Astrocyte of the cerebellum (primary cell): Measurements from ENCODE around the gene PRKAA1.
"Not testable (repeated sequence)": the region's sequence is repeated elsewhere in the genome, so short reads cannot be mapped to it uniquely, and the experiment has no call there.

ENCODE experiments used
- DNase-seq: peaks from one replicate; pipeline ENCODE4 v3.0.0-alpha.2; 2011; ENCODE audit warnings: low read depth
- H3K4me3 ChIP-seq: 2 replicates; pipeline ENCODE4 v1.5.1; 2011; ENCODE audit warnings: mild to moderate bottlenecking, low read depth, low read length, moderate library complexity
- in situ Hi-C: cut with HindIII; loops from 2 replicates; pipeline ENCODE4 v1.10.0; 2017; ENCODE audit warnings: low sequenced_read_pairs
- TF ChIP-seq, protein P1 (sequence below): IDR thresholded peaks from 2 replicates; pipeline ENCODE4 v1.5.1; 2012; ENCODE audit warnings: low read length, low read depth, moderate library complexity, mild to moderate bottlenecking; ENCODE audit errors: missing control alignments

Gene PRKAA1

DNA sequence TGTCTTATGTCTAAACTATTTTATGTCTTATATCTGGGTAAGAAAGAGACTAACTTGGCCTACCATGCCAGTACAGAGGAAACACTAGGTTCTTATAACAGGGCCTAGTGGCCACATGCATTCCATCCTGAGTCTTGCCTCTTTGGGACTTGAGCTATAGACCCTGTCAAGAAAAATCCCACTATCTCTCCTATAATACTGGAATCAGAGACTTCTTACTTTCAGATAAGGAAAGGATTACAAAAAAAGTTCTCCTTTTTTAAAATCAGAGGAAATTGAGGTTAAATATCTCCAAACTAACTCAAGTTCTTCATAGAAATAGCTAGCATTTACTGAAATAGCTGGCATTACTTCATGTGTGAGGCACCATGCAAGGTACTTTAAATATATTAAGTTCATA is 84.2 kb downstream of the PRKAA1 start:
- in situ Hi-C loops: no loop called here

DNA sequence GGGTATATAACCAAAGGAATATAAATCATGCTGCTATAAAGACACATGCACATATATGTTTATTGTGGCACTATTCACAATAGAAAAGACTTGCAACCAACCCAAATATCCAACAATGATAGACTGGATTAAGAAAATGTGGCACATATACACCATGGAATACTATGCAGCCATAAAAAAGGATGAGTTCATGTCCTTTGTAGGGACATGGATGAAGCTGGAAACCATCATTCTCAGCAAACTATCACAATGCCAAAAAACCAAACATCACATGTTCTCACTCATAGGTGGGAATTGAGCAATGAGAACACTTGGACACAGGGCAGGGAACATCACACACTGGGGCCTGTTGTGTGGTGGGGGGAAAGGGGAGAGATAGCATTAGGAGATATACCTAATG is 87.6 kb downstream of the PRKAA1 start:
- in situ Hi-C loops, H3K4me3 ChIP-seq, DNase-seq: not testable (repeated sequence)

More for the DNA sequence above, 84.2 kb downstream of the PRKAA1 start:
- no peak for DNase-seq
- TF ChIP-seq, protein P1, sequence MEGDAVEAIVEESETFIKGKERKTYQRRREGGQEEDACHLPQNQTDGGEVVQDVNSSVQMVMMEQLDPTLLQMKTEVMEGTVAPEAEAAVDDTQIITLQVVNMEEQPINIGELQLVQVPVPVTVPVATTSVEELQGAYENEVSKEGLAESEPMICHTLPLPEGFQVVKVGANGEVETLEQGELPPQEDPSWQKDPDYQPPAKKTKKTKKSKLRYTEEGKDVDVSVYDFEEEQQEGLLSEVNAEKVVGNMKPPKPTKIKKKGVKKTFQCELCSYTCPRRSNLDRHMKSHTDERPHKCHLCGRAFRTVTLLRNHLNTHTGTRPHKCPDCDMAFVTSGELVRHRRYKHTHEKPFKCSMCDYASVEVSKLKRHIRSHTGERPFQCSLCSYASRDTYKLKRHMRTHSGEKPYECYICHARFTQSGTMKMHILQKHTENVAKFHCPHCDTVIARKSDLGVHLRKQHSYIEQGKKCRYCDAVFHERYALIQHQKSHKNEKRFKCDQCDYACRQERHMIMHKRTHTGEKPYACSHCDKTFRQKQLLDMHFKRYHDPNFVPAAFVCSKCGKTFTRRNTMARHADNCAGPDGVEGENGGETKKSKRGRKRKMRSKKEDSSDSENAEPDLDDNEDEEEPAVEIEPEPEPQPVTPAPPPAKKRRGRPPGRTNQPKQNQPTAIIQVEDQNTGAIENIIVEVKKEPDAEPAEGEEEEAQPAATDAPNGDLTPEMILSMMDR: no peak
- H3K4me3 ChIP-seq: no peak overlapping the region
